Chondrocyte (in vitro differentiated cells): ENCODE results near the gene COL28A1. TPM values are rescaled to one million over a fixed set of nuclear protein-coding genes. Genes with fewer than 3 reads are reported as not detected.
A peak's percentile ranks its signal among the peaks of the same experiment; 100 is the strongest.

Source experiments
- DNase-seq: peaks from one replicate; pipeline ENCODE4 v3.0.0; 2021; ENCODE audit warnings: mixed read lengths, low spot score
- H3K27ac Mint-ChIP-seq: one replicate; pipeline ENCODE4 v1.8.0; 2021; ENCODE audit warnings: mild to moderate bottlenecking, moderate library complexity, mixed read lengths; ENCODE audit not compliant: unreplicated experiment
- H3K27me3 Mint-ChIP-seq: 2 replicates; pipeline ENCODE4 v1.8.0; 2021; ENCODE audit warnings: low read depth, mixed read lengths
- H3K36me3 Mint-ChIP-seq: 2 replicates; pipeline ENCODE4 v1.8.0; 2021; ENCODE audit warnings: low read depth, mixed read lengths
- H3K4me1 Mint-ChIP-seq: 2 replicates; pipeline ENCODE4 v1.8.0; 2021; ENCODE audit warnings: low read depth, mild to moderate bottlenecking, mixed read lengths
- H3K4me3 Mint-ChIP-seq: one replicate; pipeline ENCODE4 v1.8.0; 2021; ENCODE audit warnings: mild to moderate bottlenecking, moderate library complexity, mixed read lengths; ENCODE audit not compliant: unreplicated experiment
- H3K9me3 Mint-ChIP-seq: 2 replicates; pipeline ENCODE4 v1.8.0; 2021; ENCODE audit warnings: low read depth, mixed read lengths
- CTCF ChIP-seq: fragments of 200-600 bp; sonication (generic); IDR thresholded peaks from 2 replicates; pipeline ENCODE4 v1.5.0; 2021; ENCODE audit warnings: antibody characterized with exemption, mild to moderate bottlenecking, moderate library complexity
- total RNA-seq: library from RNA; stranded (reverse); gene quantifications from 3 replicates; pipeline ENCODE4 v1.2.1, GENCODE V29; 2021

The COL28A1 gene
- total RNA-seq, 1 donor from 2014 or later: 0.25 TPM

DNA sequence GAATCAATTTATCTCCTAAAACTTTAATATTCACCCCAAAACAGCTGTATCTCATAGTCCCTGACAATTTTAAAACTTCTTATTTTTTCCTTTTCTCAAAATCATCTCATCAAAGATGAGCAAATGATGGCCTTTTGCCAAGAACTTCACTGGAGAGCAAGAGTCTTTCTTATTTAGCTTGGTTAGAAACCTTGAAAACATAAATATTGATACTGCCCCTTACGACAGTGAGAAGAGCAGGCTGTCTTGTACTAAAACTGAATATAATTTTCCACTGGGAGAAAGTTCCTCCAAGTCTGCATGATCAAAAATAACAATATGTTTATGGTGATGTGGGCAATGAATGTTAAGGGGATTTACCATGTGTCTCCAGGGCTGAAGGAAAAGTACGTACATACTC, 109.0 kb downstream of the COL28A1 start:
- DNase-seq: no peak
- no peak for TF ChIP-seq CTCF
- no peaks in the 10 kb centered on the region for H3K36me3 Mint-ChIP-seq
- peak overlapping the region; percentile 18 for H3K27ac Mint-ChIP-seq
- no peak overlapping the region for H3K4me3 Mint-ChIP-seq
- no peaks in the 10 kb centered on the region for H3K9me3 Mint-ChIP-seq
- H3K4me1 Mint-ChIP-seq: peaks cover 20% of the 10 kb centered on the region
- H3K27me3 Mint-ChIP-seq: no peaks in the 10 kb centered on the region

- H3K27me3 Mint-ChIP-seq: no peaks in the 10 kb centered on the region
- no peaks in the 10 kb centered on the region for H3K9me3 Mint-ChIP-seq
- DNase-seq: no peak
- no peak for TF ChIP-seq CTCF
- H3K4me1 Mint-ChIP-seq: peaks cover 20% of the 10 kb centered on the region
- no peaks in the 10 kb centered on the region for H3K36me3 Mint-ChIP-seq
- no peak overlapping the region for H3K27ac Mint-ChIP-seq
- H3K4me3 Mint-ChIP-seq: no peak overlapping the region
Measured at GRCh38 chr7:7425321-7425720, 110.4 kb downstream of the COL28A1 start.

GRCh38 chr7:7424151-7424873, 111.4 kb downstream of the COL28A1 start:
- Mint-ChIP-seq H3K4me3 (peak overlapping the region; percentile 75), H3K36me3 (no peaks in the 10 kb centered on the region), H3K9me3 (no peaks in the 10 kb centered on the region), H3K27me3 (no peaks in the 10 kb centered on the region), H3K4me1 (peaks cover 18% of the 10 kb centered on the region), H3K27ac (no peak overlapping the region)
- DNase-seq: no peak
- peak; percentile 91 for TF ChIP-seq CTCF

DNA sequence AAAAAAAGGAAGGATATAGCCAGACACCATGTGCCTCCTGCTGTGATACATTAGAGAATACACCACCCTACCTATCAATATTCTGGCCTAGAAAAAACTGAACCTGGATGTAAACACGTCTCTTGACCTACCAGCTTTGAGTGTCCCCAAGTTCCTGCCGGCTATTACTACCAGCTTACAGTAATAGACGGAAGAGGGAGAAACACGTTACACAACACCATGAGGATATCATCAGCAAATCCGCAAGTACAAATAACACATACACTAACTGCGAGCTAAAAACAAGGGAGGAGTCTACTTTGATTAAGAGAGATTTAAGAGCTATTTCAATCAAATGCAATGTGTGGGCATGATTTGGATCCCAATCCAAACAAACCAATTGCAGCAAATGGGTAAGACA, 113.0 kb downstream of the COL28A1 start:
- no peak for DNase-seq
- Mint-ChIP-seq H3K27ac (no peak overlapping the region), H3K4me3 (no peak overlapping the region), H3K36me3 (no peaks in the 10 kb centered on the region), H3K4me1 (peaks cover 7% of the 10 kb centered on the region), H3K27me3 (no peaks in the 10 kb centered on the region), H3K9me3 (no peaks in the 10 kb centered on the region)
- TF ChIP-seq CTCF: no peak

- H3K4me3 Mint-ChIP-seq: no peak overlapping the region
- H3K27ac Mint-ChIP-seq: no peak overlapping the region
- no peak for DNase-seq
- no peaks in the 10 kb centered on the region for H3K36me3 Mint-ChIP-seq
- H3K4me1 Mint-ChIP-seq: peaks cover 5% of the 10 kb centered on the region
- H3K27me3 Mint-ChIP-seq: no peaks in the 10 kb centered on the region
- no peak for TF ChIP-seq CTCF
- no peaks in the 10 kb centered on the region for H3K9me3 Mint-ChIP-seq
Measured at GRCh38 chr7:7421826-7422225, 113.8 kb downstream of the COL28A1 start.
